Parathyroid adenoma (tissue), 2 donors: ENCODE measurements around the gene DOK5.

Source experiments
- H2AFZ ChIP-seq: fragments of 300-600 bp; sonication (generic); one replicate; pipeline ENCODE4 v1.7.0; 2017; ENCODE audit warnings: antibody characterized with exemption, mild to moderate bottlenecking
- H3K27ac ChIP-seq: fragments of 300-600 bp; sonication (generic); one replicate; pipeline ENCODE4 v1.7.0; 2017
- H3K27me3 ChIP-seq: fragments of 300-600 bp; sonication (generic); one replicate; pipeline ENCODE4 v1.7.0; 2017; ENCODE audit warnings: low read length; ENCODE audit not compliant: control insufficient read depth, insufficient read depth
- H3K36me3 ChIP-seq: fragments of 300-600 bp; sonication (generic); one replicate; pipeline ENCODE4 v1.7.0; 2017; ENCODE audit warnings: low read length; ENCODE audit not compliant: control insufficient read depth, insufficient read depth
- H3K4me1 ChIP-seq: fragments of 300-600 bp; sonication (generic); one replicate; pipeline ENCODE4 v1.7.0; 2017; ENCODE audit warnings: control low read depth
- H3K4me2 ChIP-seq: fragments of 300-600 bp; sonication (generic); one replicate; pipeline ENCODE4 v1.7.0; 2017; ENCODE audit warnings: low read length
- H3K4me3 ChIP-seq: fragments of 300-600 bp; sonication (generic); one replicate; pipeline ENCODE4 v1.7.0; 2017; ENCODE audit warnings: low read depth, low read length
- H3K79me2 ChIP-seq: fragments of 300-600 bp; sonication (generic); one replicate; pipeline ENCODE4 v1.7.0; 2017; ENCODE audit warnings: control low read depth
- H3K9ac ChIP-seq: fragments of 300-600 bp; sonication (generic); one replicate; pipeline ENCODE4 v1.7.0; 2017; ENCODE audit warnings: mild to moderate bottlenecking
- H3K9me3 ChIP-seq: fragments of 300-600 bp; sonication (generic); one replicate; pipeline ENCODE4 v1.7.0; 2017; ENCODE audit warnings: low read length; ENCODE audit not compliant: control insufficient read depth
- TF ChIP-seq, protein P1 (sequence below): fragments of 300-600 bp; sonication (generic); IDR thresholded peaks from one replicate; pipeline ENCODE4 v1.7.0; 2017; ENCODE audit warnings: antibody characterized with exemption, mild to moderate bottlenecking
- donor health status: primary hyperparathyroidism.

Gene DOK5

DNA sequence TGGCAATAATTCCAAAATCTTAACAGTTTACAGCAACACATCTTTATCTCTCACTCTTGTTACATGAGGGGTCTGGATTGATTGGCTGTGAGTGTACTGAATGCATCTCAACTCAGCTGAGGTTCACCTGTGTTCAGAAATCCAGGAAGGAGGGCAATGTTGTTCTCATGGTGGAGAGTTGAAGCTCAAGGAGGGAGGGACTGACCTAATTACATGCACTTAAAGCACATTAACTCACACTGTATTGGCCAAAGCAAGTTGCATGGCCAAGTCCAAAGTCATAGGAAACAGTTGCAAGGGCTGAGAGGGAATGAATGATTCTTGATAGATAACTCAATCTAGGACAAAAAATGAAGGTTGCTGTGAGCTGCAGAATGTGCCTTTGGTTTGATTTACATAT, 102.2 kb downstream of the DOK5 start:
- TF ChIP-seq, protein P1, sequence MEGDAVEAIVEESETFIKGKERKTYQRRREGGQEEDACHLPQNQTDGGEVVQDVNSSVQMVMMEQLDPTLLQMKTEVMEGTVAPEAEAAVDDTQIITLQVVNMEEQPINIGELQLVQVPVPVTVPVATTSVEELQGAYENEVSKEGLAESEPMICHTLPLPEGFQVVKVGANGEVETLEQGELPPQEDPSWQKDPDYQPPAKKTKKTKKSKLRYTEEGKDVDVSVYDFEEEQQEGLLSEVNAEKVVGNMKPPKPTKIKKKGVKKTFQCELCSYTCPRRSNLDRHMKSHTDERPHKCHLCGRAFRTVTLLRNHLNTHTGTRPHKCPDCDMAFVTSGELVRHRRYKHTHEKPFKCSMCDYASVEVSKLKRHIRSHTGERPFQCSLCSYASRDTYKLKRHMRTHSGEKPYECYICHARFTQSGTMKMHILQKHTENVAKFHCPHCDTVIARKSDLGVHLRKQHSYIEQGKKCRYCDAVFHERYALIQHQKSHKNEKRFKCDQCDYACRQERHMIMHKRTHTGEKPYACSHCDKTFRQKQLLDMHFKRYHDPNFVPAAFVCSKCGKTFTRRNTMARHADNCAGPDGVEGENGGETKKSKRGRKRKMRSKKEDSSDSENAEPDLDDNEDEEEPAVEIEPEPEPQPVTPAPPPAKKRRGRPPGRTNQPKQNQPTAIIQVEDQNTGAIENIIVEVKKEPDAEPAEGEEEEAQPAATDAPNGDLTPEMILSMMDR, result no peak
- no peaks in the 10 kb centered on the region for H3K9me3 ChIP-seq

DNA sequence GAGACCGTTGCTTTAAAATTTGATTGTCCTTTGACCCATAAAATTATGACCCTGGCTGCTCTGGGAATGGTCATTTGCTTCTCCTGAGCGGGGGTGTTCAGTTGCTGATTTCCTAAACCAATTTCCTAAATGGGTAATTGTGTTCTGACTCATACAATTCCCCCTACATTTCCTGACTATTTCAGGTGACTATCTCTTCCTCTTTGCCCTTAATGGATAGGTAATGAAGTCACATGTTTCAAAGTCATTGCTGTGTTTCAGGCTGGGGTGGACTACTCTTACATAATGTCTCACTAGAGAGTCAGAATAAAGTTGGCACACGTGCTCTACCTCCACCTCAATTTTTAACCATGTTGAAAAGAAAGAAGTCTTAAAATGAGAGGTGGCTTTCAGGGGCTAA, 109.8 kb downstream of the DOK5 start:
- TF ChIP-seq, protein P1, result no peak
- Histone ChIP-seq H3K9ac (no peak overlapping the region), H3K36me3 (no peaks in the 10 kb centered on the region), H3K9me3 (no peaks in the 10 kb centered on the region), H3K4me2 (no peak overlapping the region), H3K27ac (no peak overlapping the region), H3K4me3 (no peak overlapping the region), H3K79me2 (no peaks in the 10 kb centered on the region), H3K27me3 (no peaks in the 10 kb centered on the region), H2AFZ (no peak overlapping the region), H3K4me1 (no peaks in the 10 kb centered on the region)

More for the DNA sequence above, 102.2 kb downstream of the DOK5 start:
- H3K27ac ChIP-seq, result no peak overlapping the region
- H3K27me3 ChIP-seq, result no peaks in the 10 kb centered on the region
- no peak overlapping the region for H2AFZ ChIP-seq
- no peak overlapping the region for H3K4me2 ChIP-seq
- H3K79me2 ChIP-seq, result no peaks in the 10 kb centered on the region
- no peaks in the 10 kb centered on the region for H3K36me3 ChIP-seq
- H3K4me3 ChIP-seq, result no peak overlapping the region
- H3K4me1 ChIP-seq, result no peaks in the 10 kb centered on the region
- H3K9ac ChIP-seq, result no peak overlapping the region

DNA sequence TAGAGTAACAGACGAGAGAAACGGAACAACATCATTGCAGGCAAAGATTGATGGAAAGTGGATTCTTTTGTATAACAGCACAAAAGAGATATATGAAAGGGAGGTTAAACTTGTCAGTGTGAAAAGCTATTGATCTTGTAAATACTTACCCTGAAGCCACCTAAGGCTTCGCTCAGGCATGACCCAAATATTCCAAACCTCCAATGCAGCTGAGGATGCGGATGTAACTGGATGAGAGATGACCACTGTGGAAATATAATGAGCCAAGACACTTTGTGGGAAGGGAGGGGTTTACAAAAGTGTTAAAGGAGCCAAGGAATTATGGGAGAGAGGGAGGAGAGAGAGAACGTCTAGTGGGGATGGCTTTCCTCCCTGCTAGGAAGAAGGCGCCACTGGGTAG, 112.0 kb downstream of the DOK5 start:
- no peak overlapping the region for H3K4me3 ChIP-seq
- no peaks in the 10 kb centered on the region for H3K36me3 ChIP-seq
- H3K9me3 ChIP-seq, result no peaks in the 10 kb centered on the region
- no peak overlapping the region for H2AFZ ChIP-seq
- H3K4me1 ChIP-seq, result no peaks in the 10 kb centered on the region
- no peaks in the 10 kb centered on the region for H3K79me2 ChIP-seq
- no peaks in the 10 kb centered on the region for H3K27me3 ChIP-seq
- no peak overlapping the region for H3K9ac ChIP-seq
- TF ChIP-seq, protein P1, result no peak
- H3K27ac ChIP-seq, result no peak overlapping the region
- H3K4me2 ChIP-seq, result no peak overlapping the region

DNA sequence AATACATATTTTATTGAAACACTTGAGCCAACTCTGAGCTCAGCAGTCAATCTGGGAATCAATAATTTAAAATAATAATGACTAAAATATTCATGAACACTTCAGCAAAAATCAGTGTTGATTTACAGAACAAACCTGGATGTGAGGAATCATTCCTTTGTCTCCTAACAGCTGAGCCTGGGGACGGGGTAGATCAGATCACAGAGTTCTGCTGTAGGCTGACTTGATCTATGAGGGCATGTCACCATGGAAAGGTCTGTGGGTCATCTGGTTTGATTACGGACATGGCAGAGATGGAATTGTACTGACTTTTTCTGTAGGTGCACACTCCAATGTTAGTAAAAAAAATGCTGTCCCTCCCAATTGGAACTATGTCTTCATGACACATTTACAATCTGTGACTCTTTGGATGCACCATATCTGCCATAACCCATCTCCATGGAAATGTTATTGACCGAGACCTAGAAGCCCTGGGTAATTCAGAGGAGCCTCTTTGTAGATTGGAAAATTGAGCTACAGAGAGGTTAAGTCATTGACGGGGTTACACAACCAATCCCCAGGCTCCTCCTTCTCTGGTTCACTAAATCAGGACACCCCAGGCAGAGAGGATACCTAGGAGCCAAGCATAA, 114.1 kb downstream of the DOK5 start:
- no peak overlapping the region for H3K9ac ChIP-seq
- no peaks in the 10 kb centered on the region for H3K9me3 ChIP-seq
- H3K27me3 ChIP-seq, result no peaks in the 10 kb centered on the region
- no peak overlapping the region for H3K4me2 ChIP-seq
- H3K79me2 ChIP-seq, result no peaks in the 10 kb centered on the region
- no peaks in the 10 kb centered on the region for H3K4me1 ChIP-seq
- TF ChIP-seq, protein P1, result no peak
- no peak overlapping the region for H3K4me3 ChIP-seq
- no peak overlapping the region for H2AFZ ChIP-seq
- no peaks in the 10 kb centered on the region for H3K36me3 ChIP-seq
- no peak overlapping the region for H3K27ac ChIP-seq

DNA sequence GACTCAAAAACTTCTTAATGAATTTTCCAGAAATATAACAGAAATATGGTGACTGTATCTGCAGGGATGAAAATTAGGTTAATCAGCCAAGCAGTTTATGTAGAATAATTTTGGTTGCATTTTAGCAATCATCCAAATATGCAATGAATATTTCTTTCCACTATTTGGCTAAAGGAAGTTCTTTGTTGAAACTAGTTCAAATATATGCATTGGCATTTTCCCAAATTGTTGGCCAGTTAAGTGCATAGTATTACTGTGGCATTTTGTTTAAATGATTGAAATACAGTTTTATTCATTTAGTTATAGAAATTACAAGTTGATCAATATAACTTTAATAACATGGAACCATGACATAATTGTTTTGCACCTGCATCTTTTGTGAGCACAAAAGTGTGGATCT, 115.5 kb downstream of the DOK5 start:
- Histone ChIP-seq H3K9me3 (no peaks in the 10 kb centered on the region), H2AFZ (no peak overlapping the region), H3K4me1 (no peaks in the 10 kb centered on the region), H3K36me3 (no peaks in the 10 kb centered on the region), H3K9ac (no peak overlapping the region), H3K27ac (no peak overlapping the region), H3K79me2 (no peaks in the 10 kb centered on the region), H3K4me2 (no peak overlapping the region), H3K4me3 (no peak overlapping the region), H3K27me3 (no peaks in the 10 kb centered on the region)
- TF ChIP-seq, protein P1, result no peak
